ENCODE data around the gene AFG3L2.
A peak's percentile ranks its signal among the peaks of the same experiment; 100 is the strongest.
"Not testable (repeated sequence)": the region's sequence is repeated elsewhere in the genome, so short reads cannot be mapped to it uniquely, and the experiment has no call there.

Gene AFG3L2

GRCh38 chr18:12394428-12394827, 17.4 kb upstream of the AFG3L2 start:
- peak; percentile 30 for DNase-seq

- DNase-seq: no peak
Observed at GRCh38 chr18:12393998-12394397, 17.0 kb upstream of the AFG3L2 start.

- DNase-seq: no peak
Observed at GRCh38 chr18:12393510-12393909, 16.5 kb upstream of the AFG3L2 start.

- peak; percentile 61 for DNase-seq
Observed at GRCh38 chr18:12391487-12392165, 14.6 kb upstream of the AFG3L2 start.

- no peak for DNase-seq
Observed at GRCh38 chr18:12388442-12388841, 11.4 kb upstream of the AFG3L2 start.

GRCh38 chr18:12384261-12384660, 7.2 kb upstream of the AFG3L2 start:
- no peak for DNase-seq

GRCh38 chr18:12383759-12384158, 6.7 kb upstream of the AFG3L2 start:
- DNase-seq: not testable (repeated sequence)

GRCh38 chr18:12382221-12382814, 5.3 kb upstream of the AFG3L2 start:
- DNase-seq: not testable (repeated sequence)

GRCh38 chr18:12378198-12378558, 1.2 kb upstream of the AFG3L2 start:
- not testable (repeated sequence) for DNase-seq

- DNase-seq: no peak
Observed at GRCh38 chr18:12377556-12378197, 650 bp upstream of the AFG3L2 start.

GRCh38 chr18:12376034-12376753, 833 bp downstream of the AFG3L2 start:
- DNase-seq: no peak

- no peak for DNase-seq
Observed at GRCh38 chr18:12374401-12374800, 2.6 kb downstream of the AFG3L2 start.

GRCh38 chr18:12373771-12374116, 3.3 kb downstream of the AFG3L2 start:
- DNase-seq: no peak

GRCh38 chr18:12373116-12373770, 3.8 kb downstream of the AFG3L2 start:
- no peak for DNase-seq

GRCh38 chr18:12372406-12372805, 4.6 kb downstream of the AFG3L2 start:
- no peak for DNase-seq

- no peak for DNase-seq
Observed at GRCh38 chr18:12371590-12371989, 5.4 kb downstream of the AFG3L2 start.

- no peak for DNase-seq
Observed at GRCh38 chr18:12369211-12369610, 7.8 kb downstream of the AFG3L2 start.

- no peak for DNase-seq
Observed at GRCh38 chr18:12366784-12367183, 10.2 kb downstream of the AFG3L2 start.

GRCh38 chr18:12366379-12366778, 10.6 kb downstream of the AFG3L2 start:
- no peak for DNase-seq

- no peak for DNase-seq
Observed at GRCh38 chr18:12362473-12363174, 14.4 kb downstream of the AFG3L2 start.

GRCh38 chr18:12361770-12362378, 15.2 kb downstream of the AFG3L2 start:
- DNase-seq: no peak

- no peak for DNase-seq
Observed at GRCh38 chr18:12359515-12359927, 17.5 kb downstream of the AFG3L2 start.

Measured in CD4-positive, alpha-beta T cell treated with Interleukin-6 for 4 hours (primary cell).